ENCODE results near the gene EML1.

EML1 gene

GRCh38 chr14:99931308-99931707 is 138.1 kb downstream of the EML1 start:
- no peak overlapping the region for H3K4me3 ChIP-seq (ENCODE audit: low read depth, low read length)
- TF ChIP-seq CTCF (IDR thresholded peaks at IDR 0.05; ENCODE audit: low read depth, low read length) = no peak

GRCh38 chr14:99936056-99936455 is 142.8 kb downstream of the EML1 start:
- TF ChIP-seq CTCF (IDR thresholded peaks at IDR 0.05; ENCODE audit: low read depth, low read length) = no peak
- no peak overlapping the region for H3K4me3 ChIP-seq (ENCODE audit: low read depth, low read length)

- H3K4me3 ChIP-seq (ENCODE audit: low read depth, low read length) = no peak overlapping the region
- TF ChIP-seq CTCF (IDR thresholded peaks at IDR 0.05; ENCODE audit: low read depth, low read length) = no peak
Observed at GRCh38 chr14:99936738-99937474, 143.7 kb downstream of the EML1 start.

- no peak overlapping the region for H3K4me3 ChIP-seq (ENCODE audit: low read depth, low read length)
- TF ChIP-seq CTCF (IDR thresholded peaks at IDR 0.05; ENCODE audit: low read depth, low read length) = no peak
Observed at GRCh38 chr14:99937475-99938244, 144.4 kb downstream of the EML1 start.

- H3K4me3 ChIP-seq (ENCODE audit: low read depth, low read length) = no peak overlapping the region
- TF ChIP-seq CTCF (IDR thresholded peaks at IDR 0.05; ENCODE audit: low read depth, low read length) = no peak
Observed at GRCh38 chr14:99938376-99938775, 145.2 kb downstream of the EML1 start.

- TF ChIP-seq CTCF (IDR thresholded peaks at IDR 0.05; ENCODE audit: low read depth, low read length) = no peak
Observed at GRCh38 chr14:99938896-99939295, 145.7 kb downstream of the EML1 start.

GRCh38 chr14:99939421-99939820 is 146.2 kb downstream of the EML1 start:
- H3K4me3 ChIP-seq (ENCODE audit: low read depth, low read length) = no peak overlapping the region
- TF ChIP-seq CTCF (IDR thresholded peaks at IDR 0.05; ENCODE audit: low read depth, low read length) = no peak

More at GRCh38 chr14:99938896-99939295, 145.7 kb downstream of the EML1 start:
- H3K4me3 ChIP-seq (ENCODE audit: low read depth, low read length) = no peak overlapping the region

All from WI38 (cell line).